Upper lobe of left lung (tissue), 6 donors: ENCODE measurements around the gene SLC22A6. TPM values are rescaled to one million over a fixed set of nuclear protein-coding genes. Genes with fewer than 3 reads are reported as not detected.

Experiments used
- ATAC-seq, 2 donors: fragments of 200-7000 bp; cut with Tn5 transposase; one replicate each; pipeline ENCODE4 v1.9.1; 2022; ENCODE audit warnings: mild to moderate bottlenecking in 2 of 2, moderate library complexity in 2 of 2; ENCODE audit not compliant: low FRiP score in 2 of 2
- DNase-seq, 2 donors: peaks; one replicate each; pipeline ENCODE4 v3.0.0-alpha.2; 2019 to 2020
- H3K27ac ChIP-seq, 4 donors: fragments of 200-600 bp; sonication (generic); one replicate each; pipeline ENCODE4 v1.5.1; 2016 to 2019
- H3K27me3 ChIP-seq, 4 donors: fragments of 200-600 bp; sonication (generic); one replicate each; pipeline ENCODE4 v1.5.1; 2017 to 2019
- H3K36me3 ChIP-seq, 4 donors: fragments of 200-600 bp; sonication (generic); one replicate each; pipeline ENCODE4 v1.5.1; 2016 to 2019
- H3K4me1 ChIP-seq, 4 donors: fragments of 200-600 bp; sonication (generic); one replicate each; pipeline ENCODE4 v1.5.1; 2018 to 2019
- H3K4me3 ChIP-seq, 4 donors: fragments of 200-600 bp; sonication (generic); one replicate each; pipeline ENCODE4 v1.5.1; 2017 to 2019; ENCODE audit warnings: mild to moderate bottlenecking in 2 of 4, moderate library complexity in 1 of 4
- H3K9me3 ChIP-seq, 4 donors: fragments of 200-600 bp; sonication (generic); one replicate each; pipeline ENCODE4 v1.5.1; 2018 to 2019
- EP300 ChIP-seq, 4 donors: sonication (generic); formaldehyde crosslinking; IDR thresholded peaks; one replicate each; pipeline ENCODE4 v1.5.1; 2017; ENCODE audit warnings: antibody characterized with exemption in 4 of 4, control low read depth in 2 of 4
- POLR2A ChIP-seq, 4 donors: fragments of 450-650 bp; IDR thresholded peaks; one replicate each; pipeline ENCODE4 v1.5.1; 2016 to 2017; ENCODE audit warnings: antibody characterized with exemption in 4 of 4, mild to moderate bottlenecking in 2 of 4
- POLR2AphosphoS5 ChIP-seq, 2 donors: sonication (generic); formaldehyde crosslinking; IDR thresholded peaks; one replicate each; pipeline ENCODE4 v1.5.1; 2017; ENCODE audit warnings: antibody characterized with exemption in 2 of 2
- WGBS, 2 donors: methylation state at CpG; one replicate each; pipeline ENCODE4 v1.1.5; 2017 to 2018; 5-methylcytosine and 5-hydroxymethylcytosine counted together
- total RNA-seq, 6 donors: library from RNA; depleted of rRNA in 4 of 6; stranded (reverse); fragments of >200 nt in 4 of 6; gene quantifications; one replicate each; pipeline versions ENCODE4 v1.1.0 to v1.2.1, GENCODE V29; 2016 to 2021
- TF ChIP-seq, protein P1 (sequence below), 6 experiments: fragments of 450-650 bp in 4 of 6; fragments of 200-600 bp in 2 of 6; sonication (generic) in 2 of 6; IDR thresholded peaks; one replicate each; pipeline ENCODE4 v1.5.1; 2016 to 2019; ENCODE audit warnings: antibody characterized with exemption in 6 of 6
- donor health status: DM: no; HTN: no; CAD: no; lungs with moderate emphysema.
- donor health status: DM: no; HTN: yes; CAD: no; lungs with severe emphysema.

The SLC22A6 gene
- total RNA-seq, 6 donors from 2014 or later, result not detected

DNA sequence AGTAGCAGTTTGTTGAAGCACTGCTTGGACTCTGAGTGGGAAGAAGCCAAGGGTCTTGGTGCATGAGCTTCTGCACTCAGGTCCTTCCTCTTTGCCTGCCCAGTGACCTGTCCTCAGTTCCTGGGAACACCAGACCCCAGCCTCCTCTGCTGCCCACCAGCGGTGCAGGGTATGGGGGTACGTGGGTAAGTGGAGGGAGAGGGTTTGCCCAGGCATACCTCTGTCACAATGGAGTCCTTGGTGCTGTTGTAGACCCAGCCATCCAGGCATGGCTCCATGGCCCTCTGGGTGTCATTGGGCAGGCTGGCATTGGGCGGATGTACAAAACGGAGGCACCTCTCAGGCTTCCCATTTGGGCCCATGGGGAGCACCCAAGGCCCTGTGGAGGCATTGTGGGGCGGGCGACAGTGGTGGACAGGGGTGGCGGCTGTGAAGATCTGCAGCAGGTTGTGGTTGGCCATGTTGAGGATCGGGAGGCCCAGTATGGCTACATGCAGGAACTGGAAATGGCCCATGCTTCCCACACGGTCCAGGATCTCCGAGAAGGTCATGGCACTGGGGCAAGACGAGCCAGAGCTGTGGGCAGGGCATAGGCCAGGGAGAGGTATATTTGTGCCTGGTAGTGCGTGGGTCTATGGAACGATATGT lies 29.8 kb upstream of the SLC22A6 start:
- H3K4me1 ChIP-seq, result peaks cover 0 to 19% (median 6%) of the 10 kb centered on the region in 4 donors
- H3K9me3 ChIP-seq, result no peaks in the 10 kb centered on the region
- DNase-seq (peak in 1 of 2 donors; percentile 34), ATAC-seq (no peak)
- TF ChIP-seq POLR2AphosphoS5 (IDR thresholded peaks at IDR 0.05) (no peak), POLR2A (IDR thresholded peaks at IDR 0.05) (no peak), EP300 (IDR thresholded peaks at IDR 0.05) (no peak)
- TF ChIP-seq, protein P1, sequence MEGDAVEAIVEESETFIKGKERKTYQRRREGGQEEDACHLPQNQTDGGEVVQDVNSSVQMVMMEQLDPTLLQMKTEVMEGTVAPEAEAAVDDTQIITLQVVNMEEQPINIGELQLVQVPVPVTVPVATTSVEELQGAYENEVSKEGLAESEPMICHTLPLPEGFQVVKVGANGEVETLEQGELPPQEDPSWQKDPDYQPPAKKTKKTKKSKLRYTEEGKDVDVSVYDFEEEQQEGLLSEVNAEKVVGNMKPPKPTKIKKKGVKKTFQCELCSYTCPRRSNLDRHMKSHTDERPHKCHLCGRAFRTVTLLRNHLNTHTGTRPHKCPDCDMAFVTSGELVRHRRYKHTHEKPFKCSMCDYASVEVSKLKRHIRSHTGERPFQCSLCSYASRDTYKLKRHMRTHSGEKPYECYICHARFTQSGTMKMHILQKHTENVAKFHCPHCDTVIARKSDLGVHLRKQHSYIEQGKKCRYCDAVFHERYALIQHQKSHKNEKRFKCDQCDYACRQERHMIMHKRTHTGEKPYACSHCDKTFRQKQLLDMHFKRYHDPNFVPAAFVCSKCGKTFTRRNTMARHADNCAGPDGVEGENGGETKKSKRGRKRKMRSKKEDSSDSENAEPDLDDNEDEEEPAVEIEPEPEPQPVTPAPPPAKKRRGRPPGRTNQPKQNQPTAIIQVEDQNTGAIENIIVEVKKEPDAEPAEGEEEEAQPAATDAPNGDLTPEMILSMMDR (IDR thresholded peaks at IDR 0.05), result no peak
- H3K4me3 ChIP-seq, result no peak overlapping the region
- WGBS, 2 donors, result 86 to 88% methylated on average over 5 to 13 of the region's 13 CpGs
- no peaks in the 10 kb centered on the region for H3K36me3 ChIP-seq
- no peaks in the 10 kb centered on the region for H3K27me3 ChIP-seq
- no peak overlapping the region for H3K27ac ChIP-seq

DNA sequence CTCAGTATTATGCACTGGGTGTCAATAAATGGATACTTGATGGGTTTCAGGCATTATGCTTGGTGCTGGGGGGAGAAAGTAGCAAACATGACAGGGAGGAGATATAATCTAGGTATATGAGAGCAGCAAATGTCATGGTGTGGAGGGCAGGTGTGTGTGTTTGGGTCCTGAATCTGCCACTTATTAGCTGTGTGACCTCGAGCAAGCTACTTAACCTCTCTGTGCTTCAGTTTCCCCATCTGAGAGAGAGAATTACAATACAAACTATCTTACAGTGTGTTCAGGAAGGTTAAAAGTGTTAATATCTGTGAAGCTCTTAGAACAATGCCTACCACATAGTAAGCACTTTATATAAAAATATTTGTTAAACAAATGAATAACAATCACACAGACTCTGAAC lies 28.1 kb upstream of the SLC22A6 start:
- no peaks in the 10 kb centered on the region for H3K9me3 ChIP-seq
- no peak overlapping the region for H3K27ac ChIP-seq
- no peaks in the 10 kb centered on the region for H3K27me3 ChIP-seq
- TF ChIP-seq POLR2A (IDR thresholded peaks at IDR 0.05) (no peak), POLR2AphosphoS5 (IDR thresholded peaks at IDR 0.05) (no peak), EP300 (IDR thresholded peaks at IDR 0.05) (no peak)
- H3K36me3 ChIP-seq, result no peaks in the 10 kb centered on the region
- 73 to 74% methylated on average over 1 of the region's 1 CpG for WGBS, 2 donors
- no peak overlapping the region for H3K4me3 ChIP-seq
- no peak for ATAC-seq
- DNase-seq, result no peak
- peaks cover 0 to 12% (median 4%) of the 10 kb centered on the region in 4 donors for H3K4me1 ChIP-seq

DNA sequence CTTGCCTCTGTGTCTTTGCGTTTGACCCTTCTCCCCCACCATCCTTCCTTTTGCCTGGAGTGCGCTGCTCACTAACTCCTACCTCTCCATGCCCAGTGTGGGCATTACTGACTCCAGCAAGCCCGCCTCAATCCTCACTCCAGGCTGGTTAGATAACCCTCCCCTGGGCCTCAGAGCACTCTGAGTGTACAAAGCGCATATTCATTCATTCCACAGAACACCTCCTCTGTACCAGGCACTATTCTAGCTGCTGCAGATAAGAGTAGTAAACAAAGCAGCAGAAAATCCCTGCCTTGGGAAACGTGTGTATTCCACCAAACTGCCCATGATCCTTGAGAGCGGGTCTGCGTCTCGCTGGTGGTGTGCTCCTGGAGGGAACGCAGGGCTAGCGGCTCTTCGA lies 27.7 kb upstream of the SLC22A6 start:
- Histone ChIP-seq H3K36me3 (no peaks in the 10 kb centered on the region), H3K9me3 (no peaks in the 10 kb centered on the region), H3K27ac (no peak overlapping the region), H3K27me3 (no peaks in the 10 kb centered on the region), H3K4me3 (no peak overlapping the region), H3K4me1 (peaks cover 0 to 9% (median 4%) of the 10 kb centered on the region in 4 donors)
- no peak for ATAC-seq
- TF ChIP-seq POLR2A (IDR thresholded peaks at IDR 0.05) (no peak), POLR2AphosphoS5 (IDR thresholded peaks at IDR 0.05) (no peak), EP300 (IDR thresholded peaks at IDR 0.05) (no peak)
- TF ChIP-seq, protein P1 (IDR thresholded peaks at IDR 0.05), result no peak
- DNase-seq, result no peak
- WGBS, 2 donors, result 75 to 83% methylated on average over 11 of the region's 11 CpGs

DNA sequence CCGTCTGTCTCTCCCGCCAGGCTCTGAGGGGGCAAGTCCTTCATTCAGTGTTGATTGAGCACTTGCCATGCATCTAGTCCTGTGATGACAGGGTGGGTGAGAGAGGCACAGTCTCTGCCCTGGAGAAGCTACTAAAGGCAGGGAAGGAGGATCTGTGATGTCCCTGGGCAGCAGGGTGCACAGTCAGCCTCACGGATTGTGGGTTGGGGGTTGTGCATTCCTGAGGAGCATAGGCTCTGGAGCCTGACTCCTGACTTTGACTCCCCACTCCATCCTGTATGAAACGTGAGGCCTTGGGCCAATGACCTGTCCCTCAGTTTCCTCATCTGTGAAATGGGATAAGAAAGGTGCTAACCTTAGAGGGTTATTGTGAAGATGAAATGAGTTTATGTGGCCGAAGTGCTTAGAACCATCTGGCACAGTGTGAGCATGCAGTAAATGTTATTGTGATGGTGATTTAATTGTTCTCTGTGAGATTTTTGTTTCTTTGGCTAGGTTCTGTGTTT lies 26.2 kb upstream of the SLC22A6 start:
- Histone ChIP-seq H3K4me3 (no peak overlapping the region), H3K4me1 (no peaks in the 10 kb centered on the region), H3K36me3 (no peaks in the 10 kb centered on the region), H3K27ac (no peak overlapping the region), H3K27me3 (no peaks in the 10 kb centered on the region), H3K9me3 (no peaks in the 10 kb centered on the region)
- DNase-seq (no peak), ATAC-seq (no peak)
- WGBS, 2 donors, result 85 to 87% methylated on average over 5 of the region's 5 CpGs
- TF ChIP-seq EP300 (IDR thresholded peaks at IDR 0.05) (no peak), POLR2A (IDR thresholded peaks at IDR 0.05) (no peak)
- TF ChIP-seq, protein P1 (IDR thresholded peaks at IDR 0.05), result no peak

DNA sequence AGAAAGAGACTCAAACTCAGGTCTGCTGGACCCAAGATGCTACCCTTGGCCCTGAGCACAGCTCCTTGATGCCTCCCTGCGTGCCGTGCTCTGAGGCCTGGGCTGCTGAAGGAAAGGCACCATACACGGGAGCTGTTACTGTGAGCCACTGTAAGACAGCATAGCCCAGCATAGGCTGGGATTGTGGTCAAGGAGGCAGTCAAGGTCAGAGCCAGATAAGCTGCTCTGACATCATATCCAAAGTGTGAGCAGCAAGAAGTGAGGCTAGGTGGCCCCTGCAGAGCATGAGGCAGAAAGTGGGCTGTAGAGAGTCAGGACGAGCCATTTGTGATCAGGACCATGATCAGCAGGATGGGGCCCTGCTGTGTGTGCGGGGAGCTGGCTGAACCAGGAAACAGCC lies 23.2 kb upstream of the SLC22A6 start:
- ATAC-seq (no peak), DNase-seq (no peak)
- Histone ChIP-seq H3K36me3 (no peaks in the 10 kb centered on the region), H3K4me3 (no peak overlapping the region), H3K27ac (no peak overlapping the region), H3K9me3 (no peaks in the 10 kb centered on the region), H3K27me3 (no peaks in the 10 kb centered on the region), H3K4me1 (no peaks in the 10 kb centered on the region)
- no peak for TF ChIP-seq POLR2A (IDR thresholded peaks at IDR 0.05)
- TF ChIP-seq, protein P1 (IDR thresholded peaks at IDR 0.05), result no peak
- no peak for TF ChIP-seq POLR2AphosphoS5 (IDR thresholded peaks at IDR 0.05)
- no peak for TF ChIP-seq EP300 (IDR thresholded peaks at IDR 0.05)
- WGBS, 2 donors, result 92 to 96% methylated on average over 3 to 5 of the region's 5 CpGs
